ENCODE data around the gene CALR3. TPM values are rescaled to one million over a fixed set of nuclear protein-coding genes. Genes with fewer than 3 reads are reported as not detected.

Gene CALR3
- total RNA-seq, 1 donor from 2014 or later = 0.26 TPM

- H3K27me3 ChIP-seq (ENCODE audit: control insufficient read depth, insufficient read depth, low read length) = no peaks in the 10 kb centered on the region
- no peak for TF ChIP-seq CTCF (IDR thresholded peaks at IDR 0.05; ENCODE audit: insufficient read depth, low read length, severe bottlenecking)
- no peak overlapping the region for H3K4me3 ChIP-seq (ENCODE audit: low read depth, low read length)
- FAIRE-seq = peak; percentile 81
- no peak for DNase-seq (ENCODE audit: low read depth)
- peaks cover 58% of the 10 kb centered on the region for H3K36me3 ChIP-seq (ENCODE audit: control insufficient read depth, insufficient read depth, low read length)
Observed at GRCh38 chr19:16527334-16527935, 31.5 kb upstream of the CALR3 start.

GRCh38 chr19:16525751-16526481 lies 29.9 kb upstream of the CALR3 start:
- TF ChIP-seq CTCF (IDR thresholded peaks at IDR 0.05; ENCODE audit: insufficient read depth, low read length, severe bottlenecking) = no peak
- Histone ChIP-seq H3K27me3 (ENCODE audit: control insufficient read depth, insufficient read depth, low read length) (no peaks in the 10 kb centered on the region), H3K4me3 (ENCODE audit: low read depth, low read length) (no peak overlapping the region), H3K36me3 (ENCODE audit: control insufficient read depth, insufficient read depth, low read length) (peaks cover 51% of the 10 kb centered on the region)
- DNase-seq (ENCODE audit: low read depth) (no peak), FAIRE-seq (no peak)

- no peak overlapping the region for H3K4me3 ChIP-seq (ENCODE audit: low read depth, low read length)
- TF ChIP-seq CTCF (IDR thresholded peaks at IDR 0.05; ENCODE audit: insufficient read depth, low read length, severe bottlenecking) = no peak
- DNase-seq (ENCODE audit: low read depth) (no peak), FAIRE-seq (no peak)
- H3K36me3 ChIP-seq (ENCODE audit: control insufficient read depth, insufficient read depth, low read length) = peaks cover 49% of the 10 kb centered on the region
- no peaks in the 10 kb centered on the region for H3K27me3 ChIP-seq (ENCODE audit: control insufficient read depth, insufficient read depth, low read length)
Observed at GRCh38 chr19:16524991-16525734, 29.2 kb upstream of the CALR3 start.

- DNase-seq (ENCODE audit: low read depth) = no peak
- Histone ChIP-seq H3K36me3 (ENCODE audit: control insufficient read depth, insufficient read depth, low read length) (peaks cover 44% of the 10 kb centered on the region), H3K4me3 (ENCODE audit: low read depth, low read length) (no peak overlapping the region), H3K27me3 (ENCODE audit: control insufficient read depth, insufficient read depth, low read length) (no peaks in the 10 kb centered on the region)
- TF ChIP-seq CTCF (IDR thresholded peaks at IDR 0.05; ENCODE audit: insufficient read depth, low read length, severe bottlenecking) = no peak
- FAIRE-seq = no peak
Observed at GRCh38 chr19:16522559-16523377, 26.8 kb upstream of the CALR3 start.

GRCh38 chr19:16521715-16522289 lies 25.8 kb upstream of the CALR3 start:
- FAIRE-seq (no peak), DNase-seq (ENCODE audit: low read depth) (no peak)
- TF ChIP-seq CTCF (IDR thresholded peaks at IDR 0.05; ENCODE audit: insufficient read depth, low read length, severe bottlenecking) = no peak
- H3K27me3 ChIP-seq (ENCODE audit: control insufficient read depth, insufficient read depth, low read length) = no peaks in the 10 kb centered on the region
- peaks cover 42% of the 10 kb centered on the region for H3K36me3 ChIP-seq (ENCODE audit: control insufficient read depth, insufficient read depth, low read length)
- no peak overlapping the region for H3K4me3 ChIP-seq (ENCODE audit: low read depth, low read length)

All from bronchial epithelial cell (primary cell).